UCSD-AML1 (cell line): ENCODE results near the gene ZNF697.
"Not testable (repeated sequence)": the region's sequence is repeated elsewhere in the genome, so short reads cannot be mapped to it uniquely, and the experiment has no call there.

Experiments used
- DNase-seq: peaks from one replicate; lab custom pipeline; 2025; ENCODE audit not compliant: unreplicated experiment; lab: John Stamatoyannopoulos, UW

ZNF697 gene

GRCh38 chr1:119647734-119648619, at the start of gene ZNF697:
Gene ZNF697, minus strand, starts transcription at chr1:119648266. Its CDS starts 22,166 bp downstream, at chr1:119626100.
- DNase-seq: peak; percentile 89

DNA sequence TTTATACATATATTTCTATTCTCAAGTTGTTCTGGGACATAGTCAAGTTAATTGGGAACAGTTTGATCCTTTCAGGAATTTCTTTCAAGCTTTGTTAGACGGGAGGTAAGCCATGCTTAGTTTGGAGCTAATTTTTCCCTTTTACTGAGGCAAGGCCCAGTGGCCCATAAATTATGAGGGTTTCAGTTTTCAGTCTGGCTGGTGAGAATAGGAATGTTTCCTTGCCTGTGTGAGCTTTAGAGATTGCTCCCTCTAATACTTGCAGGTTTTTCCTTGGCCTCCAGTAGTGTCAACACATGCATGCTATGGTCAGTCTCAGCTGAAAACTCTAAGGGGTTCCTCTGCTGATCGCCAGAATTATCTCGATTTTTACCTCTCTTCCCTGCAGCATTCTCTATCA, 49.5 kb upstream of the ZNF697 start:
- DNase-seq: no peak

DNA sequence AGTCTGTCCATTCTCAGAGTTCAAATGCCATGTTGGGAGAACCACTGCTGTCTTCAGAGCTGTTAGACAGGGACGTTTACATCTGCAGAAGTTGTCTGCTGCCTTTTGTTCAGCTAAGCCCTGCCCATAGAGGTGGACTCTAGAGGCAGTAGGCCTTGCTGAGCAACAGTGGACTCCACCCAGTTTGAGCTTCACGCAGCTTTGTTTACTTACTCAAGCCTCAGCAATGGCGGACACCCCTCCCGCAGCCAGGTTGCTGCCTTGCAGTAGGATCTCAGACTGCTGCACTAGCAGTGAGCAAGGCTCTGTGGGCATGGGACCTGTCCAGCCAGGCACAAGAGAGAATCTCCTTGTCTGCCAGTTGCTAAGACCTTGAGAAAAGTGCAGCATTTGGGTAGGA, 48.8 kb upstream of the ZNF697 start:
- DNase-seq: not testable (repeated sequence)

GRCh38 chr1:119689511-119689910, 41.4 kb upstream of the ZNF697 start:
- DNase-seq: no peak

DNA sequence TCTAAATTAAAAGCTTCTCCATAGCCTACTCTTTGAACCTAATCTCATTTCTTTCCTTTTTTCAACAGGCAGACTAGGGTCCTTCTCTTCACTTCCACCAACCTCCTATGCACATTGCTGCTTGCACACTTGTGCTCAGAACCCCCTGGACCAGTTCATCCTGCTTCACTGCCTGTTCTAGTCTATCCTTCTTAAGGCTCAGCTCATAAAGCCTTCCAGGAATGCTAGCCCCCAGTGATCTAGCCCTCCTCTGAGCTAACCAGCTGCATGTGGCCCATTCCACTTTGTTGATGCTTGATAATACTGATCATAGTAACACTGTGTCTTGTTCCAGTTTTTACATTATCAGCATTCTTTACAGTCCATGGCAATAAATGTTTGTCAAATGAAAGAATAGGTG, 40.7 kb upstream of the ZNF697 start:
- DNase-seq: no peak

GRCh38 chr1:119687434-119688079, 39.5 kb upstream of the ZNF697 start:
- no peak for DNase-seq

- no peak for DNase-seq
Measured at GRCh38 chr1:119686661-119687060, 38.6 kb upstream of the ZNF697 start.

GRCh38 chr1:119683893-119684292, 35.8 kb upstream of the ZNF697 start:
- DNase-seq: no peak

- DNase-seq: no peak
Measured at GRCh38 chr1:119682141-119682540, 34.1 kb upstream of the ZNF697 start.

DNA sequence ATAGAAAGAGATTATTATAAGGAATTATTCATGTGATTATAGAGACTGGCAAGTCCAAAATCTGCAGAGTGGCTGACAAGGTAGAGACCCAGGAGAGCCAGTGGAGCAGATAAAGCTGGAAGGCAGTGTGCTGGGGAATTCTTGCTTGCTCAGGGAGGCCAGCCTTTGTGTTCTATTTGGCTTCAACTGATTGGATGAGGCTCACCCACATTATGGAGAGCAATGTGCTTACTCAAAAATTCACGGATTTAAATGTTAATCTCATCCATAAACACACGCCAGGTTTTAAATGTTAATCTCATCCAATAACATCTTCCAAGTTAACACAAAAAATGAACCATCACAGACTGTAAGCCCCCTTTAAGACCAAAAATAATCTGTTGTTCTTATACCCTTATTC, 33.5 kb upstream of the ZNF697 start:
- no peak for DNase-seq

DNA sequence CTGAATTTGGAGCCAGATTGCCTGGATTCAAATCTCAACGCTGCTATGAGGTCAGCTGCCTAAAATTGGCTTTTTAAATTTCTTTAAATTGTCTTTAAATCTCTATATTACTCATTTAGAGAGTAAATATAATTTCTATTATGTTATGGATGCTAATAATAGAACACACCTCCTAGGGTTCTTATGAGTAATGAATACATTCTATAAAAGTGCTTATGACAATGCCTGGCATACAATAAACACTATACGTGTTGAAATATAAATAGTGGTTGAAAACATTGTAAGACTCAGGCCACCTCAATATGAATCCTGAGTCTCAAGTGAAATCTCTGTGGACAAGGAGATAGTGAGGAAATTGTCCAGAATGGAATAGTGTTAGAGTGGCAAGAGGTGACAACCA, 32.7 kb upstream of the ZNF697 start:
- no peak for DNase-seq

- no peak for DNase-seq
Measured at GRCh38 chr1:119680193-119680592, 32.1 kb upstream of the ZNF697 start.

DNA sequence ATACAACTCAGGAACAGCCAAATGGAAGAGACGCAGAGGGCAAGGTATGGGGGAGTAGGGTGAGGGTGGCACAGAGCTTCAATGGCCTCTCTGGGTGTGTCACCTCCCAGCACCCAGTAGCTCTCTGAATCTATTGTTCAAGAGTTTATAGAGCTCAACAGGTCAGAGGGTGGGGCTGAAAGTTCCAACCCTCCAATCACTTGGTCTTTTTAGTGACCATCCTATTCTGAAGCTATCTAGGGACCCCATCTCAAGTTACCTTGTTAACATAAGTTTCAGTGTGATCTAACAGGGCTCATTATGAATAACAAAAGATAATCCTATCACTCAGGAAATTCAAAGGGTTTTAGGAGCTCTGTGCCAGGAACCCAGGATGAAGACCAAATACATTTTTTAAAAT, 31.2 kb upstream of the ZNF697 start:
- no peak for DNase-seq

DNA sequence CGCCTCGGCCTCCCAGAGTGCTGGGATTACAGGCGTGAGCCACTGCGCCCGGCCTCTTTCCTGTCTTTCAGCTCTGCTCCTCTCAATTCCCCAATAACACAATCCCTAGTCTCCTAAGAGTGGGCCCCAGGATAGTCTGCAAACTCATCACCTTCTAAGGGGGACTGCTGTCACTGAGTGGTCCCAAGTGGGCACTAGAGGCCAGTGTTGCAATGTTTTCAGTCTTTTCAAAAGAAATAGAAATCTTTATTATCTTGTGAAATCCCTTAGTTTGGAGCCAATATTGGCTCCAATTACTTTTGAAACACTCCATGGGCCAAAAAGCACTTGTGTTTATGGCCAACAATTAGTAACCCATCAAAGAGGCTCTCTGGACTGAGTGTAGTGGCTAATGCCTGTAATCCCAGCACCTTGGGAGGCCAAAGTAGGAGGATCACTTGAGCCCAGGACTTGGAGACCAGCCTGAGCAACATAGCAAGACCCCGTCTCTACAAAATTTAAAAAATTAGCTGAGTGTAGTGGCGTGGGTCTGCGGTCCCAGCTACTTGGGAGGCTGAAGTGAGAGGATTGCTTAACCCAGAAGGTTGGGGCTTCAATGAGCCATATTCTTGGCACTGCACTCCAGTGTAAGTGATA, 28.6 kb upstream of the ZNF697 start:
- DNase-seq: no peak

DNA sequence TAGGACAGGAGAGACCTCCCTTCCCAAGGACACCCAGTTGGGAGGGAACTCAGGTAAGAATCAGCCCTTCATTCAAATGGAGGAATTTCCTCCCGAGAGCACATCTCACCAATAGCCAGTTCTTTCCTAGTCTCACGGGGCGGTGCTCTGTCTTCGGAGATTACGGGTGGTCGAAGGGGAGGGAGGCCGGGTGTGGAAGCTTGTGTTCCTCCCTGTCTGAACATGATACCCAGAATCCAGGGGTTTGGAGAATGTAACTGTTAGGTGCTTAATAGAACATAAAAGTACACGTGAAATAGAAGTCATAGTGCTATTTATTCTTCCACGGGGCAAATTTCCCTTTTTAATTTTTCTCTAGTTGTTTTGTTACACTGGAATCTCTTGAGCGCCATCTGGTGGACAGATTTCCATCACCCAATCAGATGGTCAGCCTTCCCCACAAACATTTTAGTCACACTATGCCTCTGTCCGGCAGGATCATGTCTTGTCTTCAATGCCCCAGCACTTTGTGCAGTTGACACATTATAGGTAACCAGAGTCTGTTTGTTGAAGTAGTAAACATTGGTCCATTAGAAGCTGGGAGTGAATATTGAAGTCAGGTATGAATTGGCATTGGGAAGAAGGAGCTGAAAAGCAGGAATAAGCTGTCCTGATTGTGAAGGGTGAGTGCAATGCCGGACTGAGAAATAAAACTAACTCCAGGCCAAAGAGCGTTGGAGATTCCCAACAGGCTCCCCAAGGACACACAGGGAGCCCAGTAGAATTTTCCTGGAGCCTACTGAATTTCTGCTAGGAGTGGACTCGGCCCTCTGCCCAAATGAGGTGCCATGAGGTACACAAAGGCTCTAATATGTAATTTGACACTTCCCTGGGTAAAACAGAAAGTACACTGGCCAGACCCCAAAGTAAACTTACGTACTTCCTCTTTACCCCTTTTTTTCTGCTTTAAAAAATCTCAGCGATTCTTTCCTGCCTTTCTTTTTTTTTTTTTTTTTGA, 27.6 kb upstream of the ZNF697 start:
- DNase-seq: peak; percentile 43

DNA sequence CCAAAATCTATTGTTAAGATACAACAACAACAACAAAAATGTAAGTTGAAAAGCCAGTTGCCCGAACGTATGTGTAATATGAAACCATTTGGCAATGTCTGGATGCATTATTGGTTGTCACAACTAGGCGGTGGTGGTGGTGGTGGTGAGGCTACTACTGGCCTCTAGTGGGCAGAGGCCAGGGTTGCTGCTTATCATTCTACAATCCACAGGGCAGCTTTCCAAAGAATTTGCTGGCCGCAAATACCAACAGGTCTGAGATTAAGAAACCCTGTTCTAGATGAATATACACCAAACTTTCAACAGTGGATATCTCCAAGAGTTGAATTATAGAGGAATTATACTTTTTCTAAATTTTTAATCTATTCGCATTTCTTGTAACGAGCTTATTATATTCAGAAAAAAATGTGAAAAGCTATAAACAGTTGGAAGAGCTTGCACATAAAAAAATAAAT, 26.8 kb upstream of the ZNF697 start:
- no peak for DNase-seq

DNA sequence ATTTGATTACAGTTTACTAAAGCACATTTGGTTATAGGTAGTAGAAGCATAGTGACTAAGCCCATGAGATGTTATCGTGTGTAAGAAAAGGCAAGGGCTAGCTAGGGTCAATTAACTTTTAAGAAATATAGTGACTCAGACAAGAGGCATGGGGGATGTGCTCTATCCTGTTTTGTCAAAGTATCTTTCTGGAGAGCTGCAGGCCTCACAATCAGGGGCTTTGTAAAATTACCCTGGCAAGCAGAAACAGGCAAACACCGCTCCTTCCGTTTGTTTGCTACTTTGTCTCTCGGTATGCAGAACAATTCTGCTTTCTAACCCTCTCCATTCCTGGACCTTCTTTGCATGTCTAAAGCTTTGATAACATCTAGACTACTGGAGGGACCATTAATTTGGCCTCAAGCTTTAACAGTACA, 26.1 kb upstream of the ZNF697 start:
- DNase-seq: no peak

DNA sequence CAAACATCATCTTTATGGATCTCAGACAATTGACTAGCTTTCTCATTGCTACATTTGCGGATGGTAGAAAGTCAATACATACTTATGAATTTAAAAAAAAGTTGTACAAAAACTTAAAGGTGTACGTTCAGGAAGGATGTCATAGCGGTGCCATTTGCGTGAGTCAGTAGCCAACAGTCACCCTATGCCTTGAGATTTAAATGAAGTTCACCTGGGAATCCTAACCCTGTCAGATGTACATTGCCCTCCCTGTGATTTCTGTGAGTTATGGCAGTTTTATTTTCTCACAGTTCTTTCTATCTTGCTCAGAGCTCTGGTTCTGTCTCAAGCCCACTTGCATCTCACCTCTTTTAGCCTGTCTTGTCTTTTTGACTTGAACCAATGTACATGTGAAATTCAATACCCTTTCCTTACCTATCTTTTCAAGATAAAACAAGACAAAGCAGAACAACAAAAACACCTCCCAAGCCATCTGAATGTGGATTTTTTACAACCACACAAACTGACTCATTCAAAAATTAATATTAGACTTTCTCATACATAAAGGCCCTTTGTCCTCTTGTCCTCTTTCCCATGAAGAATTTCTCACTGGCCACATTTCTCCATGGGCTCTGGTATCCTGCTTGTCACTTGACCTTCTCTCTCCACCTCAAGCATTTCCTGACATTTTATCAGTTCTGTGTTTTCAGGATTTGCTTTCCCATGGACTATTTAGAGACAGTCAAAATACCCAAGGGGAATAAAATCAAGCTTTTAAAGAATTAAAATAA, 25.3 kb upstream of the ZNF697 start:
- no peak for DNase-seq

GRCh38 chr1:119670898-119671297, 22.8 kb upstream of the ZNF697 start:
- DNase-seq: no peak

GRCh38 chr1:119667173-119667572, 19.1 kb upstream of the ZNF697 start:
- no peak for DNase-seq
